Sigmoid colon (tissue), 4 donors: ENCODE data around the gene BRAF.

Experiments
- CTCF ChIP-seq, 4 experiments: fragments of 450-650 bp in 3 of 4; fragments of 200-600 bp in 1 of 4; IDR thresholded peaks; one replicate each; pipeline ENCODE4 v1.5.1; 2016 to 2019; ENCODE audit warnings: antibody characterized with exemption in 4 of 4, mild to moderate bottlenecking in 3 of 4, moderate library complexity in 2 of 4
- EP300 ChIP-seq, 4 donors: sonication (generic); formaldehyde crosslinking; IDR thresholded peaks; one replicate each; pipeline ENCODE4 v1.6.1; 2017; ENCODE audit warnings: antibody characterized with exemption in 4 of 4

- TF ChIP-seq CTCF (IDR thresholded peaks at IDR 0.05) (no peak), EP300 (IDR thresholded peaks at IDR 0.05) (no peak)
These were observed 15.1 kb downstream of the BRAF start for GRCh38 chr7:140909476-140910161.
